Suppressor macrophage treated with lipopolysaccharide for 4 hours (primary cell): ENCODE measurements around the gene KIRREL1.

ENCODE experiments used
- DNase-seq: peaks from one replicate; pipeline ENCODE4 v3.0.0-alpha.2; 2020

KIRREL1 gene

DNA sequence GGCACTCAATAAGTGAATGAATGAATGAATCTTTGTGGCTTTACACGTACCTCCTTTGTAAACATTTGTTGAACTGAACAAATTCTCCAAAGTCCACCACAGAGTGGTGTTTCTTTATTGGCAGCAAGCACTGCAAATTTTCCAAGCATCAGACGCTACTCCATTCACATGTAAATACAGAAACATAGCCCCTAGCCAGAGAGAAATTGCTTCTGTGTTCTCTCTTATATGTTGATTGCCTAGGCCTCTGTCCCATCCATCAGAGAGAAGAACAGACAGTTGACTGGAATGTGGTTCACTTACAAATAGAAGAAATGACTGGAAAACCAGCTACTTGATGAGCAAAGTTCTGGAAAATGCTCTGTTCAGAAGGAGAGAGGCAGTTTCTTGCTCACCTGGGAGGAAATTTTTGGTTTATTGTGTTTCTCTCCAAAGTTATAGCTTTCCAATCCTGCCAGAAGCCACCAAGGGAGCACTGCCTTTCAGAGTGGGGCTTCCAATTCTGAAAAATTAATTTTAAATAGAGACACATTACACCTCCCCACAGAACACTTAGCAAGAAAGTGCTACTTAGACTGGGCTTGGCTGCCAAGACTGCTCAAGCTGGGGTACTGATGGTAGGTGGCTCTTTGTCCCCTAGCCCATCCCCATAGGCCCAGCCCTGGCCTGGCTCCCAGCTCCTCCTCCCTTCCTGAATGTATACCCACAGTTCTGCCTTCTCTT, 18.1 kb upstream of the KIRREL1 start:
- no peak for DNase-seq

DNA sequence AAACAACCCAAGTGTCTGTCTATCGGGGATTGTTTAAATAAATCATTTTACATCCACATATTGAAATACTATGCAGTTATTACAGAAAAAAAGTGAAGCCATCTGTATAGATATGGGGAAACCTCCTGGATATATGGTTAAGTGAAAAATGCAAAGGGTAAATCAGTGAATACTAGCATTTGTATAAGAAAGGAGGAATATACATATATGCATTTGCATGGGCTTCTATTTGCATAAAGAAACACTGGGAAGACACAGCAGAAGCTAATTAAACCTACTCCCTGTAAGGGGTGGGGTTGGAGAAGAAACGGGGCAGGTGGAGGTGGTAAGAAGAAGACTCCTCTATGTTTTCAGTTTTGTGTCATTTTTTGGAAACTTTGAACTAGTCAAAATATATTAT, 16.6 kb upstream of the KIRREL1 start:
- no peak for DNase-seq

DNA sequence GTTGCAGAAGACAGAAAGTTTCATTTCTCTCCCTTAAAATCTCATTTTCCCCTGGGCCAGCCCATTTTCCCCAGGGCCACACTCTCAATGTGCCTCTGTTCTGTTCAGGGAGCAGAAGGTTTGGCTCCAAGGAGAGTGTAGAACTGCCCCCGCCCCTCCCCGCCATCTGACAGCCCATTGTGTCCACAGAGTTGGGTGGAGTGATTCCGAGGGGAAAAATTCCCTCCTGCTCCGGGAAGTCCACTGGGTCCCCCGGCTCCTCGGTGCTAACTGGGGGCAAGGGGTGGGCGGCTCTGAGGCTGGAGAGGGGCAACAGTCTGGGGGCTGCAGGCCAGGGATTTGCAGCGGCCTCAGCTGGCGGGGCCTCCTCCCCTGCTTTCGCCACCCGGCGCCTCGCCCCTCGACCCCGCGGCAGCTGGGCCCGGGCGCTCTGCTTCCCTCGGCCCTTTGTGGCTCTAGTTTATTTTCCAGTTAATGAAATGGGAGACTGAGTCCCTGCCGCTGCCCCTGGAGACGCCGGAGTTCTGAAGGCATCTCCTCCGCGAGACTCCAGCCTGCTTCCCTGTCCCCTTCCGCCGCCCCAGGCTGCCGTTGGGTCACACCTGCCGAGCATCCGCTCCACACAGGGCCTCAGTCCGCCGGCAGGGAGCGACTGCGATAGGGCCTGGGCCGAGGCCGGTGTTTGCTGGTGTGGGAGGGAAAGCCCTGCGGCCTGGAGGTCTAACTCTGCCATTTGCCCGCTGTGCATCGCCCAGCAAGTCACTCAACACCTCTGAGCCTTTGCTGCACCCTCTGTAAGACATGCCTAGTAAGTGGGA, 14.7 kb upstream of the KIRREL1 start:
- DNase-seq: no peak

DNA sequence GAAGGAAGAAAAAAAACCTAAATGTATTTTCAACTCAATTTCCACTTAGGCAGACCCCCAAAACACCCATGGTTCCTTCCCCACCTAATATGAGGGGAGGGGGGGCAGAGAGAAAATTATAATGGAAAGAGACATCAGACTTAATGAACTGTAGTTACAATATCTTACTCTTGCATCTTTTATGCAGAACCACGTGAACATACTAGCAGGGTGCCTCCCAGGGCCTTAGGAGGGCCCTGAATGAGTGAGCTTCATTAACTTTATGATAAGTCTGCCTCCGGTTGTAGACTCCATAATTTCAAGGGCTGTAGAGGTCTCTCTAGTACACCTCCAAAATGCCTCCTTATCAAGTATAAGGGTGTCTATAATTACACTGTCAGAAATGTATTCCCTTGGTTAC, 11.3 kb upstream of the KIRREL1 start:
- no peak for DNase-seq

DNA sequence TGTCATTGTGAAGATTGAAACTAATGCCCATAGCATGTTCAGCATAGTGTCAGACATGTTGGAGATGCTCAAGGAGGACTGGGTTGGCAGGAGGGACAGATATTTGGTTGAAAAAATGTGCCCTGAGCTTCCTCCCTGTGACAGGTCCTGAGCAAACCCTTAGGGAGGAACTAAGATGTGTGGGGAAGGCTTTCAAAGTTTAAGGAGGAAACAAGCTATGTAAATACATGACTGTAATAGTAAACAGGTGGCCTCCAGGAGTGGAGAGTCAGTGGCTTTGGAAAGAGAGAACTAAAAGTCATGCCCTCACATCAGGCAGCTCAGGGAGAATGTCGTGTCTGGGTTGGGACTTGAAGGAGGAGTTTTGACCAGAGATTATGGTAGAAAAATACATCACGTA, 9.7 kb upstream of the KIRREL1 start:
- DNase-seq: no peak

DNA sequence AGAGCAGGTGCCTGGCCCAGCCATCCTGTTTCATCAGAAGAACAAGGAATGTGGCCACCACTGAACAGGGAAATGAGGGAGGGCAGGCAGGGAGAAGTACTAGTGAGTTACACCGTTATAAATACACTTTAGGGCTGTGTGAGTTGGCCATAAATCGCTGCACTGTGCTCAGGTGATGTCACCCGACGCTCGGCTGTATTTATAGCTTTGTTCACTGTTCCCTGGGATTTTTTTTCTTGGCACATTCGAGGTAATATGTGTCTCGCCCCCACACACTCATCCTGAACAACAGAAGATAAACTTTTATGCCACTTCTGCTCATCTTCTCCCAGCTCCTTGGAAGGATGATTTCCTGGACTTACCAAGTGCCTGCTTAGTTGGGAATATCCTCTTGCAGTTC, 9.0 kb upstream of the KIRREL1 start:
- no peak for DNase-seq

DNA sequence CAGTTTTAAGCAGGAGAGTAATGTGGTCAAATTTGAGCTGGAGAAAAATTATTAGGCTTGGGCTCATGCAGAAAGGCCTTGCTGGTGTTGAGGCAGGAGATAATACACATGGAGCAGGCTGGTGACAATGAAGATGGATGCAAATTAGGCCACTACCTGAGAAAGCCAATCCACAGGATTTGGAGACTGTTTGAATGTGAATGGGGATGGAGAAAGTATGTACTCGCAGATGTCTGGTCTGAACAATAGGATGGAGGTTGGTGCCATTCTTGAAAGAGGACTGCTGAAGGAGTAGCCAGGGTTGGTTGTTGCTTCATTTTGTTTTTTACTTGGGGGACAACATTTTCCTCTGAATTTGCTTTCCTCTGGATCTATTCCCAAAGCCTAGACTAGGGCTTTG, 8.0 kb upstream of the KIRREL1 start:
- no peak for DNase-seq

DNA sequence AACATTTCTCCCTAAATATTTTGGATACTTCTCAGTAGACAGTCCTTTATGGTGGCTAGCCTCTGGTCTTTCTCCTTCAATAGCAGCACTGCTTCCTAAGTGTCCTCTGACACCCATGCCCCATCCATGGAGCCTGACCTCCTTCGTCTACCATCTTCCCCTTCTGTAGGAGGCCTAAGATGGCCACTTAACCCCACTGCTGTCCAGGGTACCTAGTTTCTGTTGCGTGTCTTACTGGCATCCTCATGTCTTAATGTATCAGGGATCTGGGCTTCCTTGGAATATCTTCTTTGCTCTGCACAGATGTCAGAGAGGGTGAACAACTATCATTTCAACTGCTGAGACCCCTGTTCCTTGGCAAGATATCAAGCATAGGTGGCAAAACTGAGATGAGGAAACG, 5.4 kb upstream of the KIRREL1 start:
- no peak for DNase-seq

DNA sequence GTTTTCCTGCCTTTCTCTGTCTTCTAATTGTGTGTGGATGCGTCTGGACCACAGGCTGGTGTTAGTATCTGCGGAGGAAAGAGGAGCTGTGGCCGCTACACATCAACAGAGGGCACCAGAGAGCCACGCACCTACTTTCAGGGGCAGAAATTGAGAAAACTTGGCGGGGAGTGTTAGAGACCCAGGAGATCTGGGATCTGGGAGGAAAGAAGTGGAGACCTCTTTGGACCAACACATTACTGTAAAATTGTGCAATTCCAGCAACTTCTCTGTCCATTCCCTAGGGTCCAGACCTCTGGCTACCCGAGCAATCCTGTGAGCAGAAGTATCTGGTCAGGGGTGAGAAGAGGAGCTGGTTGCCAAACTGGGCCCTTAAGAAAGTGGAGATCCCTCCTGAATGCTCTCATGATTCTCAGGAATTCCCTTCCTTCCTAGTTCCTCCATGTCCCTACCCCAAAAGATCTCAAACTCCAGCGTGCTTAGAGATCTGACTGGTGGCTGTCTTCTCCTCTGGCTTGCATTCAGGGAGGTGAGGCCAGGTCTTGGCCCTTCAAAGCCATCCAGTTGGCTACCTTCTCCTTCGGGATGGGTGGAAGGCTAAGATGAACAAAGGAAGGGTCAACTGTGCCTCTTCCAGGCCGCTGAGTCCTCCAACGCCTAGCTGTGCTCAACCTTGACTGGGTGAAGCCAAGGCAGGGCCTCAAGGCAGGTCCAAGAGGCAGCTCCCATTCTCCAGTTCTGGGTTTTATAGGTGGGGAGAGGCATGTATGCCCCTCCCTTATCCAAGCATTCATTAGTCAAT, 1.2 kb upstream of the KIRREL1 start:
- peak; percentile 60 for DNase-seq

DNA sequence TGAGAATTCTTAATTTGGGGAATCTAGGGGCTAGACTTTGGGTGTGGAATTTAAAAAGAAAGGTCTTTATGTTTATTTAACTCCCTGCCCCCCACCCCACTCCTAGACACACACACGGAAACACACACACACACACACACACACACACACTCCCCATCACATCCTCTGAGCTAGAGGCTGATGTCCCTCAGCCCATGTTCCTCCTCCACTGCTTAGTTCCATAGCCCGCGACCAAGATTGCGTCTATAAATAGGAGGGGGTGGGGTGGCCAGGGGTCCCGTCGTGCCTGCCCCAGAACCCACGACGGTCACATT, 655 bp upstream of the KIRREL1 start:
- DNase-seq: no peak

DNA sequence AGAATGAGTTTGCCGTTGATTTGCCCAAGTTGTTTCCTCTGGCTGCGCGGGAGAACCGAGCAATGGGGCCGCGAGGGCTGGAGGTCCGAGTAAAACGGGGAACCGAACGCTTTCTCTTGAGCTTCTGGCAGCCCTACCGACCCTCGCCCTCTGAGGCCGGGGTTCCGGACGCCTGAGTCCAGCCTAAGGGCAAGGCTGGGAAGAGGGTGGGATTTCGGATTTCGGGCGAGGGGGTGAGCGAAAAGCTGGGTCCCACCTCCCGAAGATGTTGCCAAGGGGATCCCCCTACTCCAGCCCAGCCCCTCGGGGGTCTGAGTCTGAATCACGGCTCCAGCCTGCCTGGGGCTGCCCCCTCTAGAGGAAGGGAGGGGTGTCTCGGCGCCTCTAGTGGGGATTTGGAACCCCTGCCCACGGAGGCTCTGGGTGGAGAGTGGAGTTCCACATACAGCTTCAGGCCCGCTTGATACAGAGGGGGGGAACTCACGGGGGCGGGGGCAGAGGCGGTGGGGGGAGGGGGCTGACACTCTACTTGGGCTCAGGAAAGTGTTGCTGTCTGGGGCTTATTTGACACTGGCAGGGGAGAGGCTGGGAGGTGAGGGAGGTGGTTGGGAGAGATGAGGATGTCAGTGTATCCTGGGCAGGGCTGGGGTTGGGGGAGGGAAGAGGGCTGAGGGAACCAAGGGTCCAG, 617 bp downstream of the KIRREL1 start:
- no peak for DNase-seq

DNA sequence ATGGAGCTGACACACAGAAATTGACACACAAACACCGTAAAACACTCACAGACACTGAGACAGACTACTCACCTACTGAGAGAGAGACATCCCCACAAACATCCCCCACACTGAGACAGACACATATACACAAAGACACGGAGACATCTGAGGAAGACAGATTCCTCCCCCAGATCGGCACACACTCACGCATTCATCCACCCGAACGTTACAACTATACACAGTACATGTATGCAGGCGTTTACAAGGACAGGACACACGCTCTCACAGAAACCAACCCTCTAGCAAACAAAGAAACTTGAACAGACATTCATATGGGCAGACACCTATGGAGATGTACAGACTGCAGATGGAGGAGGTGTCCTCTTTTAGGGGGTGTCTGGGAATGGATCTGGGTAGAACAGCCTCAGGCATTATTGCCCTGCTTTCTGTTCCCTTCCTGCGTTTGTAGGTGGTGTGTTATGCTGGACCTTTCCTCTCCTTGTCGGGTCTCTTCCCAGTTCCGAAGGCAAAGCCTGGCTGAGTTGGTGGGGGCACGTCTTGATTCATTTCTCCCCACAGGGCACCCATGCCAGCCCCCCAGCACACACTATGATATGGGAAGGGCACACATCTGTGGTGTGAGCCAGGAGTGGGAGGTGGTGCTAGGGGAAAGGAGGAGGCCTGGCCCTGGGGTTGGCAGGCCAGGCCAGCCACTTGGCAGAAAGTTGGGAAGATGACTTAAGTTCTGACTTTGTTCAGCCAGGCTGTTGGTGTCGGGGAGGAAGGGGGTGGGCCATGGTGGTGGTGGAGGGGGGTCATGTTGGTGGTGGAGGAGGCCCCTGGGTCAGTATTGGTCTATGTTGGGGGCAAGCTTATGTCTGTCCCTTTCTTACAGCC, 1.5 kb downstream of the KIRREL1 start:
- no peak for DNase-seq

DNA sequence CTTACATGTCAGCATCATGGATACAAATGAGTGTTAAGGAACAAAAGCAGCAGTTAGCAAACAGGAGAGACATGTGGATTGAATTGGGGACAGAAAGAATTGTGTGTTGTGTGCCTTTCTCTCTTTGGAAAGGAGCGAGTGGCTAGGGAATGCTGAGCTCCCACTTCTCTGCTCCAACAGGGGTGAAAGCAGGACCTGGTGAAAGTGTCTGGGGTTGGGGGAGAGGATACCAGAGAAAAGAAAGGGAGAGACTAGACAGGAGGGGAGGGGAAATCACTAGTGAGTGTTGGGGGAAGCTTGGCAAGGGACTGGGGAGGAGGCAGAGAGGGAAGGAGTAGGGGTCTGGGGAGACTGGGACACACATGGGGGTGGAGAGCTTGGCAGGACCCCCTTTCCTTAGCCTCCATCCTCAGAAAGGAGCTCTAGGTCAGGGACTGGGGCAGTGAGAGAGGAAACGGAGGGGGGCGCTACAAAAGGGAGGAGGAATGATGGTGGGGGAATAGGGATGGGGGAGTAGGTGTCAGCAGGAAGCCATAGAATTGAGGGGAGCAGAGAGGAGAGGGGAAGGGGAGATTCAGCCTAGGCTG, 2.2 kb downstream of the KIRREL1 start:
- no peak for DNase-seq

DNA sequence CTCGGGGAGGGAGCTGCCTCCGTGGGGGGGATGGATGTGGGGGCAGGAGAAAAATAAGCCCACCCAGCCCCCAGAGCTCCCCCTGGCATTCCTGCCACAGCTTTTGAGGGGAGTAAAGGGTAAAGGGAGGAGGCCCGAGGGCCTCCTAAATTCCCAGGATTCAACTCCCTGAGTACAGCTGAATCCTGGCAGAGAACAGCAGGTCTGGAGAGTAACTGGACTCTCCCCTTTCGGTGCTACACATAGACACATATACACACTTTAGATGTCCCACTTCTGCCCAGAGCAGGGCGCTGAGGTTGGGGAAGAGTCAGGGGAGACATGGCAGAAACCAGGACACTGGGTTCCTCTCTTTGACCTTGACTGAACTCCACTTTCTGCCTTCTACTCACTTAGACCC, 3.0 kb downstream of the KIRREL1 start:
- no peak for DNase-seq

DNA sequence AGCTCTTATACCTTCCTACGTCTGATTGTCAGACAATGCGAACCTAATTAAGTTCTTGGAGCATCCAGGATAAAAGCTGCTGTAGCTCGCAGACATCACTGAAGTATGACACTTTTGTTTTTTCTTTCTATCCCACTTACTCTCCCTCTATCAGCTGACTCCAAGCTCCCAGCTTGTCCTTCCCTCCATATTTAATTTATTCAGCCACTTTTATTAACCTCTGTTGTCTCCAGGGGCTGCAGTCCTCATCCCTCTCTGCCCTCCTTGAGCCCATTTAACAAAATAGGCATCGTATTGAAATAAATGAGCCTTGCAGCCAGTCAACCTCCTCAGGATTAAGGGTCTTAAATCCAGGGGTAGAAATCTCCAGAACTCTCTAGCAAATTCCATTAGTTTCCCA, 7.1 kb downstream of the KIRREL1 start:
- no peak for DNase-seq

DNA sequence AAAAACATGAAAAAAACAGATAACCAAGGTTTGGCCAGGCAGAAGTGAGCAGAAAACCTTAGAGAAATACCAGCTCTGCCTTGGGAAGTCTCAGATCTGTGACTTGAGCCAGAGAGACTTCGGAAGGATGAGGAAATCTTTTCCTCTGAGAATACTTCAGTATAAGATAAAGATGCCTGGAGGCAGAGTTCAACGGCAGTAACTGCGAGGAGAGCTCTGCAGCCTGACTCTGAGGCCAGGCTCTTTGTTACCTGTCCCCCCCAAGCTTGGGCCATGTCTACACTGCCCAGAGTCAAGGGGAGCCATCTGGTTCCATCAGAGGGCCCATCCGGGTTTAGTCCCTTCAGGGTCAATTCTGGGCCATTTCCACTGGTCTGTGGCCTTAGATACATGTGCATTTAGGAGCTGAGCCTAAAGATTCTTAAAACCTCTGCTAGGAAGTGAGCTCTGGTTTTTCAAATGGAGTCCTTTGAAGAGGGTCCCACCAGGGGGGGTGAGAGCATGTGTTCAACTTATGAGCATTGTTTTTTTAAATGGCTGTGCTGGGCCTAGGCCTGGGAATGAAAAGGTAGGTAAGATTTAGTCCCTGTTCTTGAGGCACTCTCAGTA, 8.7 kb downstream of the KIRREL1 start:
- no peak for DNase-seq

DNA sequence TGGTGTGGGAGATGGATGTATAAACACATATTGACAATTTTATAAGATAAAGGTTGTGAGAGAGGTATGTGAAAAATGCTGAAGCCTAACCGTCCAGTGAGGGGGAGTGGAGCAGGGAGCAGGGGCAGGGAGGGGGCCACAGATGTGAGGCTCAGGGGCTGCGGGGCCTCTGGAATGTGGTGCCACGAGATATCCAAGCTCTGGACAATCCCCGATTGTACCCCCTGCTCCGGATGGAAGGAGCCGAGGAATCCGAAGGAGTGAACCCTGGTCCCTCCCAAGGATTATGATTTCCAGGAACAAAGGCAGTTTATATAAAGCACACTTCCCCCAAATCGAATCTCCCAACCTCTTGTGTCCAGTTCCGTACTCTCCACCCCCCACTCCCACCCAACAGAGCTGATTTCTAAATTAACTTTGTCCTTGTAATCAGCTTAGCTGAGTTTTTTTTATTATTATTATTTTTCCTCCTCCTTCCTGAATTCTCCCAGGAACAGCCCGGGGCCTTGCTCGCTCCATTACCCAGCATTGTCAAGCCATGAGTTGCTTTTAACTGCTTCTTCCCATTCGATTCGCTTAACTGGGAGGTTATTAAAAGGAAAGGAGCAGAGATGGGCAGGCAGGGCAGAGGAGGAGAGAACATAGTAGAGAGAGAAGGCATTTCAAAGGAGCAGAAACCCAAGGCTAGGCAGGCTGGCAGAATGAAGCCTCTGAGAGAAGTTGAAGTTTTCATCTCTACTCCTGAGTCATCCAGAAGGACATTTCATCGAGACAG, 9.4 kb downstream of the KIRREL1 start:
- DNase-seq: no peak

DNA sequence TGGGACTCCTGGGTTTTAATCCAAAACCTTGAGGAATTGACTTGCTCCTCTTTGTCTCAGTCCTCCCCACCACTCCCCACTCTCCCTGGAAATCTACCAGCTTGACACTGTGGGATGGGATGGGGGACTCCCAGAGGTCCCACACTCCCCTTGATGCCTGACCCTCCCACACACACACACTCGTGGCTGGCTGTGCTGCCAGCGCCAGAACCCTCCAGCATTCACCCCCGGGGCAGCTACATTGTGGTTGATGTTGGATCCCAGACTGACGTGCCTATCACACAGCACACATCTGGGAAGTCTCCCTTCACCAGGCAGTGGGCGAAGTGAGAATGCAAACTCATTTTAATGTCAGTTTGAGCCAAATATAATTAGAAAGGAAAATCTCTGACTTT, 10.0 kb downstream of the KIRREL1 start:
- DNase-seq: no peak

DNA sequence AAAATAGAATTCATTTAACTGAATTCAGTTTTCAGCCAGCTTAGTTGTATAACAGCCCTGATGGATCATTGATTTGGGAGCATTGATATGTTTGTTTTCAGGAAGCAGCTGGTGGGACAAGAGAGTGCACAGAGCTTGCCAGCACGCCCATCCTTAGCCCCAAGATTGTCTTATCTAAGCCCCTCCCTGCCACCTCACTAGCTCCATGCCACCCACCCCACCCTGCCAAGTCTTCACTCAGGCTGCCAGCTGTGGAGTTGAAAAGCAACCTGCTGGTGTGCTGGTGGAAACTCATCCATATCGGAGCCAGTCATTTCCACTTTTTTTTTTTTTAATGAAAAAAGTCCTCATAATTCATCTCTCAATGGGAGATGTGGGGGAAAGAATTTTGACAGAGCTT, 11.8 kb downstream of the KIRREL1 start:
- no peak for DNase-seq

DNA sequence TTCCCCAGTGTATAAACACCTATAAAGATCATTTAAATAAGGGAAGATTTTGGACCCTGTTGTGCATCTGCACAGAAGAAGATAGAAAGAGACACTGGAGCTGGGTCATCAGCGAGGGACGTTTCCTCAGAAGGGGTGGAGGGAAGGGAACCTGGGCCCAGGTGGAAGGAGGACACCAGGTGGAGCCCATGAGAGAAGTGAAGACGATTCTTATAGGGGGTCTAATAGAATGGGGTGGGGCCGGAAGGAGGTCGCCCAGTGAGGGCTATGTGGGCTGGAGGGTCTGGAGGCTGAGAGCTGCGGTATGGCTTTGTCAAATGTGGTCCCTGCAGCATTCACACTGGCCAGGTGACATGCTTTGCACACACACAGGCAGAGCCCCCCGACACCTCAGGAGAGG, 13.7 kb downstream of the KIRREL1 start:
- DNase-seq: no peak
